ENCODE results near the gene CCDC91.

Gene CCDC91

GRCh38 chr12:28543021-28543890 lies 353.0 kb downstream of the CCDC91 start:
- no peak for DNase-seq

GRCh38 chr12:28550757-28551704 lies 360.8 kb downstream of the CCDC91 start:
- no peak for DNase-seq

GRCh38 chr12:28552251-28552970 lies 362.2 kb downstream of the CCDC91 start:
- DNase-seq = no peak

GRCh38 chr12:28555748-28556147 lies 365.5 kb downstream of the CCDC91 start:
- no peak for DNase-seq

GRCh38 chr12:28558250-28558649 lies 368.0 kb downstream of the CCDC91 start:
- DNase-seq = no peak

- no peak for DNase-seq
Observed at GRCh38 chr12:28563286-28563685, 373.0 kb downstream of the CCDC91 start.

GRCh38 chr12:28563936-28564335 lies 373.7 kb downstream of the CCDC91 start:
- no peak for DNase-seq

GRCh38 chr12:28568118-28568517 lies 377.9 kb downstream of the CCDC91 start:
- no peak for DNase-seq

- DNase-seq = no peak
Observed at GRCh38 chr12:28568704-28569103, 378.4 kb downstream of the CCDC91 start.

- no peak for DNase-seq
Observed at GRCh38 chr12:28569698-28570411, 379.6 kb downstream of the CCDC91 start.

GRCh38 chr12:28570811-28571210 lies 380.6 kb downstream of the CCDC91 start:
- no peak for DNase-seq

GRCh38 chr12:28574746-28575592 lies 384.7 kb downstream of the CCDC91 start:
- no peak for DNase-seq

GRCh38 chr12:28575593-28576205 lies 385.4 kb downstream of the CCDC91 start:
- DNase-seq = no peak

- no peak for DNase-seq
Observed at GRCh38 chr12:28578361-28578760, 388.1 kb downstream of the CCDC91 start.

- no peak for DNase-seq
Observed at GRCh38 chr12:28578833-28579252, 388.6 kb downstream of the CCDC91 start.

- no peak for DNase-seq
Observed at GRCh38 chr12:28582672-28583376, 392.6 kb downstream of the CCDC91 start.

- no peak for DNase-seq
Observed at GRCh38 chr12:28583701-28584261, 393.5 kb downstream of the CCDC91 start.

- DNase-seq = no peak
Observed at GRCh38 chr12:28585146-28585545, 394.9 kb downstream of the CCDC91 start.

- DNase-seq = no peak
Observed at GRCh38 chr12:28586481-28586880, 396.2 kb downstream of the CCDC91 start.

GRCh38 chr12:28591831-28592230 lies 401.6 kb downstream of the CCDC91 start:
- DNase-seq = no peak
